Caki2 (cell line): ENCODE results near the gene CDKL1. TPM values are rescaled to one million over a fixed set of nuclear protein-coding genes. Genes with fewer than 3 reads are reported as not detected.

Experiments used
- DNase-seq: peaks from one replicate; pipeline ENCODE4 v3.0.0-alpha.2; 2015; ENCODE audit warnings: low read depth
- in situ Hi-C: cut with HindIII; loops from 2 replicates; pipeline ENCODE4 v1.10.0; 2016; ENCODE audit warnings: low sequenced_read_pairs, low pct_unique_long_range_greater_than_20kb, mixed read lengths
- total RNA-seq: library from RNA; depleted of rRNA; stranded (reverse); fragments of >200 nt; shearing (Covaris generic); gene quantifications from 2 replicates; pipeline ENCODE4 v1.2.3, GENCODE V29; 2014; ENCODE audit warnings: low replicate concordance; rRNA removed

The CDKL1 gene
- total RNA-seq: 86.2 and 123 TPM in 2 replicates

- DNase-seq: peak; percentile 84
- in situ Hi-C loops: no loop called here
Measured at GRCh38 chr14:50396631-50397389, at the start of gene CDKL1. CDKL1 (minus strand) TSS chr14:50396881; CDS start chr14:50395868, 1,013 bp downstream.

GRCh38 chr14:50434528-50434927, 37.8 kb upstream of the CDKL1 start:
- in situ Hi-C loops: no loop called here
- DNase-seq: peak; percentile 34

DNA sequence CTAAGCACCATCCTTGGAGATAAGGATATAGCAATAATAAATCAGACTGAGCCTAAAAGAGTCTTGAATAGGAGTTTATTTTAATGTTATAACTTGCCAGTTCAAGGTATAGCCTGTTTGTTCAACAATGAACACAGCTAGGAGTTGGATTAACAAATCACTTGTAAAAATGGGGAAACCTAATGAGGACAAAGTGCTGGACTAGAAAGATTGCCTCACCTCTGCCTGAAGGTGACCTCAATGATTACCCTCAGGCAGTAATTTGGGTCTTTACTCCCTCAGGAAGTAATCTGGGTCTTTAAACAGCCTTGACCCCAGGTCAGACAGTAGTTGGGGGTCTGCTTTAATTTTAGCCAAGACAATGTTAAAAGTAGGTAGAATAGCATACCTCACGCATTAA, 35.5 kb upstream of the CDKL1 start:
- no peak for DNase-seq
- in situ Hi-C loops: no loop called here

- no peak for DNase-seq
- in situ Hi-C loops: no loop called here
Measured at GRCh38 chr14:50425816-50426215, 29.1 kb upstream of the CDKL1 start.

DNA sequence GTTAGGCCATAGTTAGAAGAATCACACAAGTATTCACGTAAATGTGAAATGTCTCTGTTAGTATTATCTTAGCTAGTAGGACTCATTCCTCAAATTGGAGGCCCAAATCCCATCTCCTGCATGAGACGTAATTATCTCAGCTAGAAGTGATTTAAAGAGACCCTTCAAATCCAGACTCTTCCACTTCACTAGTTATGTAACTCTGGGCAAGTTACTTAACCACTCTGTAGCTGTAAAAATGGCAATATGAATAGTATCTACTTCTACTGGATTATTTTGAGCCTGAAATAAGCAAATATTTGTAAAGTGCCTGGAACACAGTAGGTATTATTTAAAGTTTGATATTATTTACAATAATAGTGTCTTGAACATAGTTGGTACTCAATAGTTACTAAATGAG, 28.4 kb upstream of the CDKL1 start:
- in situ Hi-C loops: no loop called here
- DNase-seq: no peak

DNA sequence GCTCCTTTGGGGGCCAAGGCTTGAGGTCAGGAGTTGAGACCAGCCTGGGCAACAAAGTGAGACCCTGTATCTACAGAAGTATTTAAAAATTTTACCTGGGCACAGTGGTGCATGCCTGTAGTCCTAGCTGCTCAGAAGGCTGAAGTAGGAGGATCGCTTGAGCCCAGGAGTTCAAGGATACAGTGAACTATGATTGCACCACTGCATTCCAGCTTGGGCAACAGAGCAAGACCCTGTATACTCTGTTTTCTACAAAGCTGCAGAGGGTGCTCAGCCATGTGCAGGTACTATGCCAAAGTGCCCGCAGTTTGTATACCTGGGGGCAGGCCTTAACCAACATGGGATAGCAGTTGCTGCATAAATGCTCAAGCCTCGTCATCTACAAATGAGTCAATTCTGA, 26.8 kb upstream of the CDKL1 start:
- DNase-seq: no peak
- in situ Hi-C loops: no loop called here

DNA sequence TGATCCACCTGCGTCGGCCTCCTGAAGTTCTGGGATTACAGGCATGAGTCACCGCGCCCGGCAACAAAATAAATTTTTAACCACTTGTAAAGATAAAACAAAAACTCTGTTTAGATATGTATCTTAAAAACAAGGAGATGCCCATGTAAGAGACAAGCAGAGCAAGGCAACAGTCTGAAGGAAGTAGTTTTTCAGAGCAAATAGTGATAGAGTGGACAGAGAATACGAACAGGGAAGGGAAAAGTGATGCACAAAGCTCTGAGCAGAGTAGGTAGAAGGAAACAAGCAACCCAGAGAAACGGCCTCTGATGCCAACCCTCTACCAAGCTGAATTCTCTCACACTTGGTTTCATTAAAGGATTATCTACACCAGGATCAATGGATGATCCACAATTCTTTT, 24.8 kb upstream of the CDKL1 start:
- in situ Hi-C loops: no loop called here

GRCh38 chr14:50417853-50418252, 21.2 kb upstream of the CDKL1 start:
- DNase-seq: no peak
- in situ Hi-C loops: no loop called here

More for the DNA sequence above, 24.8 kb upstream of the CDKL1 start:
- DNase-seq: no peak

DNA sequence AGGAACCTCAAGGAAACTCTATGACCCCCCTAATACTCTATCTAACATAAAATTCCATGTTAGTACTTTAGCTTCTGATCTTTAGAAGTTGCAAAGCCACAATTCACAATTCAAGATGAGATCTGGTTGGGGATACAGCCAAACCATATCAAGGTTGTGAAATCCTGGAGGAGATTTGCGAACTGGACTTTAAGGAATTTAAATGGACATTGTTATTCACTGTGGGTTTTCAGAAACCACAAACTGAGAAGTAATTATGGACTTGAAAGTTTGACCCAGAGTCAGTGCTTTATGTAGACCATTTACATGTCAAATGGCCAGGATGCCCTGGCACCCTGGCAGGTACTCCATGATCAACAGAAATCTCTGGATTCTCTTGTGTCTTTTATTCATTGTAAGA, 14.2 kb upstream of the CDKL1 start:
- in situ Hi-C loops: no loop called here
- DNase-seq: no peak

GRCh38 chr14:50410071-50410470, 13.4 kb upstream of the CDKL1 start:
- no peak for DNase-seq
- in situ Hi-C loops: no loop called here

DNA sequence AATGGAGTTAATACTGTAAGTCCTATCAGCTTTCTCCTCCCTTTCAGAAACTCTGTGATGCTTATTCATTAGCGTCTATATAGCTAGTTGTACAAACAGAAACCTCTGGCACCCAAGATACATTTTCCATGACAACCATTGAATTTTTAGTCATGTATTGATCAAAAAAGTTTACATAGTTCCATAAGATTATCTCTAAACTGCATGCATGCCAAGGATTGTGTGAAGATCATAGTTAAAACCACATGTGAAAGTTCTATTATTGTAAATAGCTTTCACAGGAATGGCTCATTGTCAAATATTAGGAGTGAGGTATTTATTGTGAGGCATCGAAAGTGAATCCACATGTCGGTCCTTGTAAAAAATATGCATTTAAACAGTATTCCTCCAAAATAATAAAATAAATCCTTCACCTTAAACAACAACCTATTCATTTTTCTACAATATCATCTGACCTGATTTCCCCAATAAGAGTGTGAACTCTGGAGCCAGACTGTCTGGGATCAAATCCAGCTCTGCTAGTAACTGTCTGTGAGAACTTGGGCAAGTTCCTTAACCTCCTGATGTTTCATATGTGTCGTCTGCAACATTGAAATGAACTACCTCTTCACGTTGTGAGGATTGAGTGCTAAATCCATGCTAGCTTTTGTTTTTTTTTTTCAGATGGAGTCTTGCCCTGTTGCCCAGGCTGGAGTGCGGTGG, 10.6 kb upstream of the CDKL1 start:
- DNase-seq: no peak
- in situ Hi-C loops: no loop called here

DNA sequence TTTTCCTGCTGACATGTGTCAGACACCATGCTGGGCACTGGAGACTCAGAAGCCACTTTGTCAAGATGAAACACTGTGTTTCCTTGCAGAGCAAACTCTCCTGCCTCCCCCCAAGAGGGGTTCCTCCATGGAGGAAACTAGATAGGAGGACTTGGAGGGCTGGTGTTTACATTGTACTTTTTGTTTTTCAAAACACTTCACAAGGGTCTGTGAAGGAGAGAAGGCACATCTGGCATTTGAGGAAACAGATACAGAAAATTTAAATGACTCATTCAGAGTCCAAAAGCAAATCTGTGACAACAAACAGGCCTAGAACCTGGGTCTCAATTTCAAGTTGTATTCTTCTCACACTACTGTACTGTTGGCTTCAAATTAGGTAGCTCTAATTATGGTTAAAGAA, 6.7 kb upstream of the CDKL1 start:
- DNase-seq: no peak
- in situ Hi-C loops: no loop called here

- in situ Hi-C loops: no loop called here
- DNase-seq: no peak
Measured at GRCh38 chr14:50402965-50403364, 6.3 kb upstream of the CDKL1 start.

- in situ Hi-C loops: no loop called here
- DNase-seq: peak; percentile 84
Measured at GRCh38 chr14:50400461-50400860, 3.8 kb upstream of the CDKL1 start.

GRCh38 chr14:50399251-50400032, 2.8 kb upstream of the CDKL1 start:
- DNase-seq: peak; percentile 92
- in situ Hi-C loops: no loop called here

DNA sequence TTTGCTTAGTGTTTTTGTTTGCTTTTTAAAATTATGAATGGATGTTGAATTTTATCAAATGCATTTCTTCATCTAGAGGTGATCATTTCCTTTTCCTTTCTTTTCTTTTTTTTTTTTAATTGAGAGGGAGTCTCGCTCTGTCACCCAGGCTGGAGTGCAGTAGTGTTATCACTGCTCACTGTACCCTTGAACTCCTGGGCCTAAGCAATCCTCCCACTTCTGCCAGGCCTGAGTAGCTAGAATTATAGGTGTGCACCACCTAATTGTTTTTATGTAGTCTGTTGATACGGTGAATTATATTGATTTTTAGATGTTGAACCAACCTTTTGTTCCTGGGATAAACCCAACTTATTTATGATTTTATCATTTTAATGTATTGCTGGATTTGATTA, 1.5 kb upstream of the CDKL1 start:
- in situ Hi-C loops: no loop called here
- DNase-seq: no peak

DNA sequence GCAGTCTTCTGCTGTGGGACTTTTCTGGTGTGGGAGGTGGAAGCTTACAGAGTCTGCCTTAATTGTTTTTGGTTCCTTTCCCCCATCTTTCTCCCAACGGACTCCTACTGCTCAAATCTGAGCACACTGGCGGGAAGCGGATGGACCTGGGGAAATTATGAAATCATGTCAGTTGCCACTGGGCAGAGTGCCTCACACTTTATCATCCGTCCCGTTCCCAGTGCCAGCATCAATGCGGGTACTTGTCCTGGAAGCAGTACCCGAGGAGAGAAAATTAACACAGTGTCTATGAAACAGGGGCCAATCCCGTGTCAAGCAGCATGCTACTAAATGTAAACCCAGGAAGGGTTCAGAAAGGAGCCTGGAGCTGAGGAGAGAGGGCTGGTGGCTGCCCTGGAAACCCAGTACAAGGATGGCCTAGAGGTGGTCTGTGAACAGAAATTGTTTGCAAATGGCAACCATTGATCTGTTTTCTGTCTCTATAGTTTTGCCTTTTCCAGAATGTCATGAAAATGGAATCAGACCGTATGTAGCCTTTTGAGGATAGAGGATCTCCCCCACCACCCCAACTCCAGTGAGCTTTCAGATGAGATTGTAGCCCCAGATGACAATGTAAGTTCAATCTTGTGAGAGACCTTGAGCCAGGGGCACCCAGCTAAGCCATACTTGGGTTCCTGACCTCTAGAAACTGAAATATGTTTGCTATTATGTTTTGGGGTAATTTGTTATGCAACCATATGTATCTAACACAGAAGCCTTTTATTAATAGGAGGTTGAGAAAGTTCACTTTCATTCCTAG, 908 bp upstream of the CDKL1 start:
- in situ Hi-C loops: no loop called here
- DNase-seq: no peak

- peak; percentile 35 for DNase-seq
- in situ Hi-C loops: no loop called here
Measured at GRCh38 chr14:50395448-50395847, 1.2 kb downstream of the CDKL1 start.
